GM12801 (cell line): ENCODE results near the gene CCDC144A.

Experiments
- TF ChIP-seq, protein P1 (sequence below): IDR thresholded peaks from one replicate; pipeline ENCODE4 v1.5.1; 2011; ENCODE audit warnings: control low read depth; ENCODE audit not compliant: insufficient read length; ENCODE audit errors: extremely low read depth

Gene CCDC144A

GRCh38 chr17:16662936-16663335 lies 27.1 kb upstream of the CCDC144A start:
- TF ChIP-seq, protein P1, sequence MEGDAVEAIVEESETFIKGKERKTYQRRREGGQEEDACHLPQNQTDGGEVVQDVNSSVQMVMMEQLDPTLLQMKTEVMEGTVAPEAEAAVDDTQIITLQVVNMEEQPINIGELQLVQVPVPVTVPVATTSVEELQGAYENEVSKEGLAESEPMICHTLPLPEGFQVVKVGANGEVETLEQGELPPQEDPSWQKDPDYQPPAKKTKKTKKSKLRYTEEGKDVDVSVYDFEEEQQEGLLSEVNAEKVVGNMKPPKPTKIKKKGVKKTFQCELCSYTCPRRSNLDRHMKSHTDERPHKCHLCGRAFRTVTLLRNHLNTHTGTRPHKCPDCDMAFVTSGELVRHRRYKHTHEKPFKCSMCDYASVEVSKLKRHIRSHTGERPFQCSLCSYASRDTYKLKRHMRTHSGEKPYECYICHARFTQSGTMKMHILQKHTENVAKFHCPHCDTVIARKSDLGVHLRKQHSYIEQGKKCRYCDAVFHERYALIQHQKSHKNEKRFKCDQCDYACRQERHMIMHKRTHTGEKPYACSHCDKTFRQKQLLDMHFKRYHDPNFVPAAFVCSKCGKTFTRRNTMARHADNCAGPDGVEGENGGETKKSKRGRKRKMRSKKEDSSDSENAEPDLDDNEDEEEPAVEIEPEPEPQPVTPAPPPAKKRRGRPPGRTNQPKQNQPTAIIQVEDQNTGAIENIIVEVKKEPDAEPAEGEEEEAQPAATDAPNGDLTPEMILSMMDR = no peak

GRCh38 chr17:16676676-16677268 lies 13.3 kb upstream of the CCDC144A start:
- TF ChIP-seq, protein P1 = no peak

DNA sequence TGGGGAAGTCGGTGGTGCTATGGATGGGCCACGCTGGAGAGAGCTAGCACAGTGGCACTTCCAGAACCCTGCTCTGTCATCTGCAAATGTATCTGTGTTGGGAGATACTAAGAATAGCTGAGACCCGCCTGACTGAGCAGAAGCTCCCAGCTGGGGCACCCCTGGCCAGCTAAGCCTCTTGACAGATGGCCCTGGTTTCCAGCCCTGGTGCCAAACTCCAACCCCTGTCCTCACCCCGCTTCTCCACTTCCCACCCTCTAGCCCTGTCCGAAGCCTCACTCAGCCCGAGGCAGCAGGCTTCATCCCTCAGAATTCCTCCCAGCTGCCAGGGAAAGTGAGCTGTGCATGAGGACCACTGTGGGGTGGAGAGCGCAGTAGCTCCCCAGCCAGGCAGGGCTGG lies 124.4 kb downstream of the CCDC144A start:
- TF ChIP-seq, protein P1 = no peak

DNA sequence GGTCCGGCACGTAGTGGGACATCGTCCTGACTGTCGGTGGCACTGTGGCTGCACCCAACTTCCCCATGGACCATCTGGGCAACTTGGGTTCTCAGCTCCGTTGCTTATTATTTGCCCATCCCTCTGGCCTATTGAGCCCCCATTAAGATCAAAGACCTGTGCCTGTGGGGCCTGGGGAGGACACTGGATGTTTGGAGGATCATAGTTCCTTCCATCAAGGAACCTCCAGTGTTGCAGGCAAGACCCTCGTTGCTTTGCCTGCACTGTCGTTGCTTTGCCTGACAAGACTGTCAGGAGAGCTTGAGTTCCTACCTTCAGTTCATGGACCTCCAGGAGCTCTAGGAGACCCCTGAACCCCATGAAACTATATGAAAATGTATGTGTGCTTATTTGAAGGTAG lies 127.2 kb downstream of the CCDC144A start:
- TF ChIP-seq, protein P1 = no peak

DNA sequence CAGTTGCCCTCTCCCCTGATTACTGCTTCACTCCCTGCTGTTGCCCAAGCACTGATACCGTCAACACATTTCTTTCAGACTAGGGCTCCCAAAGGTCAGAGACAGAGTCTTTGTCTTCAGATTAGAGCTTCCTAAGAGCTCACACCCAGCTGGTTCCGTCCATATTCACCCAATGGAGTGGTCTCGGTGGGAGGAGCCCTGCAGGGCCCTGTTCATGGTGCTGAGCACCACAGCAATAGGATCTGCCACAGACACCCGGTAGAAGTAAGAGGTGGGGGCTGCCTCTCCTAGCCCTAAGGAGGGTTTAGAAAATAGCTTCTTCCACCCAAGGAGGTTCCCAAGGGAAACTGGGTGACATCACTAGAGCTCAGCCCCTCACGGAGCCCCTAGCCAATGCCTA lies 128.3 kb downstream of the CCDC144A start:
- TF ChIP-seq, protein P1 = no peak

DNA sequence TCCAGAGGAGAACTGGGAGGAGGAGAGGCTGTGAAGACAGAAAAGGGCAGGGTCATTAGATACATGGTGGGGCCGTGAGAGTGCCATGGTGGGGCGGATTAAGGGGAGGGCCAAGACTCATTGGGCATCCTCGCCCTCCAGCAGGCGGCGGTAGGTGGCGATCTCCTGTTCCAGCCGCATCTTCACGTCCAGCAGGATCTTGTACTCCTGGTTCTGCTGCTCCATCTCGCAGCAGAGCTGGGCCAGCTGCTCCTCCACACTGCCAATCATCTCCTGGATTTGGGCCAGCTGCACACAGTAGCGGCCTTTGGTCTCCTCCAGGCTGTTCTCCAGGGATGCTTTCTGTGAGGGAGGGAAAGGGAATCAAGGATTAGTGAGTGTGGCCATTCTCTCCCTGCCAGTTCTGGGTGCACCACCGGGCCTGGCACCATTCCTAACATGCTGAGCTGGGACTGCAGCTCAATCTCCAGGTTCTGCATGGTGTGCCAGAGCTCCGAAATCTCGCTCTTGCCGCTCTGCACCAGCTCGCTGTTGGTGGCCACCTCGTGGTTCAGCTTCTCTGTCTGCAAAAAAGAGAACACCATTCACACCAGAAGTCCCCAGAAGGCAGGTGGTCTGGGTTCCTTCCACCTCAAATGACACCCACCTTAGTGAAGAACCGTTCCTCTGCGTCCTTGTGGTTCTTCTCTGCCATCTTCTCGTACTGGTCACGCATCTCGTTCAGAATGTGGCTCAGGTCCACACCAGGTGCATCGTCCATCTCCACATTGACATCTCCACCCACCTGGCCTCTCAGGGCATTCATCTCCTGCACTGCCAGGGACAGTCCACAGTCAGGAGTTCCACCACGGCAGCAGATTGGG lies 129.0 kb downstream of the CCDC144A start:
- TF ChIP-seq, protein P1 = no peak

DNA sequence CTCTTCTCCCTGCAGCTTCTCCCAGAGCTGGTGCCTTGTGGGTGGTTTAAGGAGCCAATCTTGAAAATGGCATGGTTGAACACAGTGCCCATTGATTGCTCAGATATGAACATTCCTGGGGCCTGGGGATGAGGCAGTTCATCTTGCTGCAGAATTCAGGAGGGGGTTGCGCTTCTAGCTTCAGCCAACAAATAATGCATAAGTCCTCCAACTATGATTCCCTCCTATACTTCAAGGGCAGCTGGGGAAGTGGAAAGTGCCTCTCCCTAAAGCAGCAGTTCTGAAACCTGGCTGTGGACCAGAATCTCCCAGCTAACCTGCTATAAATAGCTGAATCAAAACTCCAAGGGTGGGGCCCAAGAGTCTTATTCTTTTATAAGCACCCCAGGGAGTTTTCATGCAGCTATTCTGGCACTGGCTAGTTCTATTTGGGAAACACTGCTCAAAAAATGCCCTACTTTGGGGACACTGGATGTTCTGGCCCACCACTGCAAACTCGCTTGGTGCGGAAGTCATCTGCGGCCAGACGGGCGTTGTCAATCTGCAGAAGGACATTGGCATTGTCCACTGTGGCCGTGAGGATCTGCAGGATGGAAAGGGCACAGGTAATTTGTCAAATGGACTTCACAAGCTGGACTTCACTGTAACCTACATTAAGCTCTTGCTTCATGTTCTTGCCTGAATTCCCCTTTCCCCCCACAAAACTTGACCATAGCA lies 130.3 kb downstream of the CCDC144A start:
- TF ChIP-seq, protein P1 = no peak
